Transverse colon (tissue), 4 donors: Measurements from ENCODE around the gene ITGB2. TPM values are rescaled to one million over a fixed set of nuclear protein-coding genes. Genes with fewer than 3 reads are reported as not detected.

ENCODE experiments used
- DNase-seq: peaks from one replicate; pipeline ENCODE4 v3.0.0-alpha.2; 2019
- H3K27ac ChIP-seq, 4 donors: fragments of 200-600 bp; sonication (generic); 2 replicates each; pipeline ENCODE4 v1.5.1; 2016 to 2018; ENCODE audit warnings: inconsistent platforms in 4 of 4
- H3K27me3 ChIP-seq: fragments of 200-600 bp; sonication (generic); 2 replicates; pipeline ENCODE4 v1.5.1; 2017; ENCODE audit warnings: inconsistent platforms
- H3K36me3 ChIP-seq, 4 donors: fragments of 200-600 bp; sonication (generic); 2 replicates each; pipeline ENCODE4 v1.5.1; 2017 to 2019; ENCODE audit warnings: inconsistent platforms in 4 of 4
- H3K4me1 ChIP-seq, 4 donors: fragments of 200-600 bp; sonication (generic); 2 replicates each; pipeline ENCODE4 v1.5.1; 2017 to 2020; ENCODE audit warnings: inconsistent platforms in 4 of 4
- H3K4me3 ChIP-seq, 4 donors: fragments of 200-600 bp; sonication (generic); 1 replicate in 1 of 4; 2 replicates in 3 of 4; pipeline versions ENCODE4 v1.5.1 to v1.6.1; 2017 to 2019; ENCODE audit warnings: inconsistent platforms in 4 of 4
- H3K9me3 ChIP-seq, 2 donors: fragments of 200-600 bp; sonication (generic); 2 replicates each; pipeline ENCODE4 v1.5.1; 2017 to 2019; ENCODE audit warnings: inconsistent platforms in 2 of 2
- CTCF ChIP-seq, 5 experiments: fragments of 200-600 bp in 3 of 5; fragments of 450-650 bp in 2 of 5; sonication (generic) in 3 of 5; IDR thresholded peaks; 1 replicate in 2 of 5; 2 replicates in 3 of 5; pipeline ENCODE4 v1.5.1; 2016 to 2017; ENCODE audit warnings: antibody characterized with exemption in 5 of 5, inconsistent platforms in 3 of 5, mild to moderate bottlenecking in 2 of 5, moderate library complexity in 1 of 5
- EP300 ChIP-seq: sonication (generic); formaldehyde crosslinking; IDR thresholded peaks from one replicate; pipeline ENCODE4 v1.6.1; 2017; ENCODE audit warnings: antibody characterized with exemption, low read depth
- POLR2A ChIP-seq: fragments of 450-650 bp; IDR thresholded peaks from one replicate; pipeline ENCODE4 v1.6.1; 2016; ENCODE audit warnings: antibody characterized with exemption, mild to moderate bottlenecking, moderate library complexity
- POLR2AphosphoS5 ChIP-seq, 3 donors: sonication (generic); formaldehyde crosslinking; IDR thresholded peaks; one replicate each; pipeline ENCODE4 v1.6.1; 2016; ENCODE audit warnings: antibody characterized with exemption in 3 of 3
- WGBS, 2 donors: methylation state at CpG; one replicate each; pipeline ENCODE4 v1.1.5; 2018; ENCODE audit warnings: low coverage in 1 of 2; 5-methylcytosine and 5-hydroxymethylcytosine counted together
- in situ Hi-C, 4 donors: fragments of 200-750 bp; cut with MboI; loops; one replicate each; pipeline versions ENCODE4 v1.15.0 to v1.15.1; 2017; ENCODE audit warnings: low sequenced_read_pairs in 3 of 4, low pct_ligation_motif_present in 1 of 4, low pct_unique_long_range_greater_than_20kb in 1 of 4
- intact Hi-C: fragments of 100-400 bp; cut with DNase I; formaldehyde crosslinking; loops from one replicate; pipeline ENCODE4 v1.15.1; 2023; ENCODE audit warnings: low total_unique reads
- total RNA-seq, 4 donors: library from RNA; depleted of rRNA; stranded (reverse); fragments of >200 nt; gene quantifications; one replicate each; pipeline ENCODE4 v1.1.0, GENCODE V29; 2016

ITGB2 gene
- total RNA-seq, 4 donors from 2014 or later, result 14.2 to 32.4 (median 24.9) TPM

- H3K4me1 ChIP-seq, result peaks cover 0 to 19% (median 10%) of the 10 kb centered on the region in 4 donors
- WGBS, 2 donors, result 60 to 94% methylated on average over 1 to 32 of the region's 33 CpGs
- intact Hi-C loops (loop anchor here (2.0 kb wide), 1 partner anchor 183 kb away; no protein-coding TSS in a partner anchor), in situ Hi-C loops (loop anchor here in 3 of 4 donors (5.0 to 25.0 kb wide), 3 partner anchors 136 to 189 kb away; partner anchors contain the start of genes SUMO3 (in 1 of the 3) and UBE2G2 (in 1 of the 3))
- no peaks in the 10 kb centered on the region for H3K27me3 ChIP-seq
- H3K36me3 ChIP-seq, result no peaks in the 10 kb centered on the region
- no peak overlapping the region for H3K4me3 ChIP-seq
- no peak for DNase-seq
- no peak overlapping the region for H3K27ac ChIP-seq
- H3K9me3 ChIP-seq, result no peaks in the 10 kb centered on the region
- TF ChIP-seq CTCF (IDR thresholded peaks at IDR 0.05) (no peak), EP300 (no peak), POLR2A (no peak), POLR2AphosphoS5 (IDR thresholded peaks at IDR 0.05) (no peak)
These were observed 27.2 kb upstream of the ITGB2 start for GRCh38 chr21:44947930-44948331.

GRCh38 chr21:44947111-44947929, 26.6 kb upstream of the ITGB2 start:
- Histone ChIP-seq H3K27ac (no peak overlapping the region), H3K36me3 (no peaks in the 10 kb centered on the region), H3K4me1 (peaks cover 0 to 19% (median 9%) of the 10 kb centered on the region in 4 donors), H3K9me3 (no peaks in the 10 kb centered on the region), H3K4me3 (no peak overlapping the region), H3K27me3 (no peaks in the 10 kb centered on the region)
- intact Hi-C loops, result no loop called here
- in situ Hi-C loops, result loop anchor here in 3 of 4 donors (5.0 to 25.0 kb wide), 3 partner anchors 135 to 190 kb away; partner anchors contain the start of genes SUMO3 (in 1 of the 3) and UBE2G2 (in 1 of the 3)
- no peak for TF ChIP-seq CTCF (IDR thresholded peaks at IDR 0.05)
- TF ChIP-seq POLR2AphosphoS5 (IDR thresholded peaks at IDR 0.05), result no peak
- TF ChIP-seq EP300, result no peak
- TF ChIP-seq POLR2A, result no peak
- DNase-seq, result no peak
- WGBS, 2 donors, result 86 to 90% methylated on average over 2 to 16 of the region's 22 CpGs

- TF ChIP-seq POLR2A, result no peak
- TF ChIP-seq CTCF (IDR thresholded peaks at IDR 0.05), result no peak
- TF ChIP-seq EP300, result no peak
- TF ChIP-seq POLR2AphosphoS5 (IDR thresholded peaks at IDR 0.05), result no peak
- Histone ChIP-seq H3K9me3 (no peaks in the 10 kb centered on the region), H3K36me3 (no peaks in the 10 kb centered on the region), H3K4me1 (peaks cover 5 to 28% (median 15%) of the 10 kb centered on the region in 4 donors), H3K4me3 (no peak overlapping the region), H3K27me3 (no peaks in the 10 kb centered on the region), H3K27ac (no peak overlapping the region)
- 84 to 94% methylated on average over 5 to 25 of the region's 25 CpGs for WGBS, 2 donors
- in situ Hi-C loops (loop anchor here in 3 of 4 donors (5.0 to 25.0 kb wide), 3 partner anchors 134 to 191 kb away; partner anchors contain the start of genes SUMO3 (in 1 of the 3) and UBE2G2 (in 1 of the 3)), intact Hi-C loops (no loop called here)
- DNase-seq, result no peak
These were observed 25.7 kb upstream of the ITGB2 start for GRCh38 chr21:44946254-44947041.

GRCh38 chr21:44944596-44944995, 23.9 kb upstream of the ITGB2 start:
- Histone ChIP-seq H3K27ac (no peak overlapping the region), H3K27me3 (no peaks in the 10 kb centered on the region), H3K9me3 (no peaks in the 10 kb centered on the region), H3K4me3 (no peak overlapping the region), H3K36me3 (no peaks in the 10 kb centered on the region), H3K4me1 (peaks cover 14 to 31% (median 19%) of the 10 kb centered on the region in 4 donors)
- in situ Hi-C loops, result loop anchor here in 2 of 4 donors (5.0 to 25.0 kb wide), 2 partner anchors 132 to 193 kb away; partner anchors contain the start of genes SUMO3 (in 1 of the 2) and UBE2G2 (in 1 of the 2)
- WGBS, 2 donors, result 94% methylated on average over 10 of the region's 10 CpGs; no CpG with 5 or more reads in 1 of the 2 donors
- no peak for TF ChIP-seq EP300
- DNase-seq, result no peak
- intact Hi-C loops, result no loop called here
